Measurements from ENCODE around the gene EEF1A2. TPM values are rescaled to one million over a fixed set of nuclear protein-coding genes. Genes with fewer than 3 reads are reported as not detected.

Gene EEF1A2
- total and polyA plus RNA-seq, 8 donors = 0.27 to 0.62 (median 0.39) TPM

- peaks cover 4 to 10% of the 10 kb centered on the region in 2 donors for H3K4me1 ChIP-seq
- H3K4me3 ChIP-seq = no peak overlapping the region
- DNase-seq = no peak
- TF ChIP-seq CTCF (IDR thresholded peaks at IDR 0.05) = no peak
- H3K36me3 ChIP-seq = no peaks in the 10 kb centered on the region
- peaks cover 10 to 42% of the 10 kb centered on the region in 2 donors for H3K27me3 ChIP-seq
- H3K9me3 ChIP-seq = no peaks in the 10 kb centered on the region
- intact Hi-C loops (cut with DNase I) = no loop called here
- H3K27ac ChIP-seq = no peak overlapping the region
- no peak for ATAC-seq
Observed at GRCh38 chr20:63543131-63543530, 44.2 kb upstream of the EEF1A2 start.

- no peaks in the 10 kb centered on the region for H3K9me3 ChIP-seq
- intact Hi-C loops (cut with DNase I) = no loop called here
- ATAC-seq (no peak), DNase-seq (no peak)
- H3K4me3 ChIP-seq = no peak overlapping the region
- no peaks in the 10 kb centered on the region for H3K36me3 ChIP-seq
- peaks cover 6 to 38% of the 10 kb centered on the region in 2 donors for H3K27me3 ChIP-seq
- no peak for TF ChIP-seq CTCF (IDR thresholded peaks at IDR 0.05)
- H3K27ac ChIP-seq = no peak overlapping the region
- H3K4me1 ChIP-seq = peaks cover 4 to 14% of the 10 kb centered on the region in 2 donors
Observed at GRCh38 chr20:63542696-63543095, 43.8 kb upstream of the EEF1A2 start.

GRCh38 chr20:63542031-63542559, 43.2 kb upstream of the EEF1A2 start:
- no peaks in the 10 kb centered on the region for H3K36me3 ChIP-seq
- no peak overlapping the region for H3K27ac ChIP-seq
- H3K9me3 ChIP-seq = no peaks in the 10 kb centered on the region
- no peak for DNase-seq
- H3K4me3 ChIP-seq = no peak overlapping the region
- no peak for ATAC-seq
- intact Hi-C loops (cut with DNase I) = no loop called here
- TF ChIP-seq CTCF (IDR thresholded peaks at IDR 0.05) = no peak
- H3K27me3 ChIP-seq = peaks cover 0 to 33% of the 10 kb centered on the region in 2 donors
- peaks cover 4 to 20% of the 10 kb centered on the region in 2 donors for H3K4me1 ChIP-seq

GRCh38 chr20:63541371-63541770, 42.5 kb upstream of the EEF1A2 start:
- ATAC-seq (no peak), DNase-seq (no peak)
- intact Hi-C loops (cut with DNase I) = no loop called here
- H3K36me3 ChIP-seq = no peaks in the 10 kb centered on the region
- H3K27ac ChIP-seq = no peak overlapping the region
- H3K9me3 ChIP-seq = no peaks in the 10 kb centered on the region
- H3K27me3 ChIP-seq = peaks cover 0 to 33% of the 10 kb centered on the region in 2 donors
- no peak overlapping the region for H3K4me3 ChIP-seq
- peaks cover 11 to 28% of the 10 kb centered on the region in 2 donors for H3K4me1 ChIP-seq
- TF ChIP-seq CTCF (IDR thresholded peaks at IDR 0.05) = no peak

GRCh38 chr20:63540417-63541186, 41.7 kb upstream of the EEF1A2 start:
- intact Hi-C loops (cut with DNase I) = no loop called here
- H3K9me3 ChIP-seq = no peaks in the 10 kb centered on the region
- H3K27me3 ChIP-seq = peaks cover 0 to 28% of the 10 kb centered on the region in 2 donors
- TF ChIP-seq CTCF (IDR thresholded peaks at IDR 0.05) = no peak
- DNase-seq (no peak), ATAC-seq (no peak)
- H3K36me3 ChIP-seq = no peaks in the 10 kb centered on the region
- H3K27ac ChIP-seq = no peak overlapping the region
- H3K4me3 ChIP-seq = no peak overlapping the region
- peaks cover 13 to 31% of the 10 kb centered on the region in 2 donors for H3K4me1 ChIP-seq

All from left lung (tissue), 10 donors.